SK-N-SH treated with all-trans-retinoic acid at 6 μM for 48 hours (cell line): Measurements from ENCODE around the gene P2RX2.

Source experiments
- ATAC-seq: fragments of 200-7000 bp; cut with Tn5 transposase; 3 replicates; pipeline ENCODE4 v1.9.1; 2020; ENCODE audit warnings: mild to moderate bottlenecking, moderate library complexity
- ARNTL ChIP-seq: fragments of 450-650 bp; formaldehyde crosslinking; IDR thresholded peaks from 2 replicates; pipeline ENCODE4 v1.5.0; 2020; ENCODE audit warnings: low read depth, mild to moderate bottlenecking, moderate library complexity, borderline replicate concordance
- BACH2 ChIP-seq: fragments of 250-450 bp; sonication (Bioruptor Pico); IDR thresholded peaks from 2 replicates; pipeline ENCODE4 v1.9.0; 2021; ENCODE audit warnings: mild to moderate bottlenecking, borderline replicate concordance
- CREB5 ChIP-seq: fragments of 250-450 bp; sonication (Bioruptor Pico); IDR thresholded peaks from 2 replicates; pipeline ENCODE4 v1.5.1; 2020; ENCODE audit warnings: low read depth, mild to moderate bottlenecking, moderate library complexity
- CSRNP3 ChIP-seq: fragments of 250-450 bp; sonication (Bioruptor Pico); IDR thresholded peaks from 2 replicates; pipeline ENCODE4 v1.5.1; 2021; ENCODE audit warnings: mild to moderate bottlenecking, moderate library complexity
- GLIS3 ChIP-seq: fragments of 250-450 bp; sonication (Bioruptor Pico); IDR thresholded peaks from 2 replicates; pipeline ENCODE4 v1.5.0; 2020; ENCODE audit warnings: mild to moderate bottlenecking, moderate library complexity
- OSR1 ChIP-seq: fragments of 250-450 bp; sonication (Bioruptor Pico); IDR thresholded peaks from 2 replicates; pipeline ENCODE4 v1.8.0; 2022; ENCODE audit warnings: moderate library complexity, mild to moderate bottlenecking, inconsistent platforms
- PATZ1 ChIP-seq: fragments of 250-450 bp; sonication (Bioruptor Pico); IDR thresholded peaks from 2 replicates; pipeline ENCODE4 v1.8.0; 2020; ENCODE audit warnings: mild to moderate bottlenecking, moderate library complexity, borderline replicate concordance
- POU6F1 ChIP-seq: fragments of 250-450 bp; sonication (Bioruptor Pico); IDR thresholded peaks from 2 replicates; pipeline ENCODE4 v1.8.0; 2021; ENCODE audit warnings: low read depth, mild to moderate bottlenecking, moderate library complexity, borderline replicate concordance
- PPARA ChIP-seq: fragments of 250-450 bp; sonication (Bioruptor Pico); IDR thresholded peaks from 2 replicates; pipeline ENCODE4 v1.5.0; 2020; ENCODE audit warnings: mild to moderate bottlenecking, borderline replicate concordance
- RARB ChIP-seq: fragments of 250-450 bp; sonication (Bioruptor Pico); IDR thresholded peaks from 2 replicates; pipeline ENCODE4 v1.8.0; 2021; ENCODE audit warnings: mild to moderate bottlenecking, moderate library complexity
- TOX ChIP-seq: fragments of 250-450 bp; sonication (Bioruptor Pico); IDR thresholded peaks from 2 replicates; pipeline ENCODE4 v1.8.0; 2021; ENCODE audit warnings: mild to moderate bottlenecking, moderate library complexity, borderline replicate concordance
- ZC3H10 ChIP-seq: fragments of 250-450 bp; sonication (Bioruptor Pico); IDR thresholded peaks from 2 replicates; pipeline ENCODE4 v1.5.1; 2021; ENCODE audit warnings: mild to moderate bottlenecking, moderate library complexity
- ZFP3 ChIP-seq: fragments of 250-450 bp; sonication (Bioruptor Pico); IDR thresholded peaks from 2 replicates; pipeline ENCODE4 v1.5.0; 2020; ENCODE audit warnings: mild to moderate bottlenecking, moderate library complexity
- ZFP30 ChIP-seq: fragments of 450-650 bp; formaldehyde crosslinking; IDR thresholded peaks from 2 replicates; pipeline ENCODE4 v1.5.0; 2022; ENCODE audit warnings: mild to moderate bottlenecking, moderate library complexity
- ZNF565 ChIP-seq: fragments of 450-650 bp; formaldehyde crosslinking; conservative IDR thresholded peaks from 2 replicates; pipeline ENCODE4 v1.5.0; 2020; ENCODE audit warnings: low read depth, mild to moderate bottlenecking, moderate library complexity
- ZNF70 ChIP-seq: fragments of 450-650 bp; formaldehyde crosslinking; IDR thresholded peaks from 2 replicates; pipeline ENCODE4 v1.5.0; 2020; ENCODE audit warnings: mild to moderate bottlenecking, moderate library complexity
- ZNF8 ChIP-seq: fragments of 450-650 bp; formaldehyde crosslinking; IDR thresholded peaks from 2 replicates; pipeline ENCODE4 v1.5.0; 2020; ENCODE audit warnings: mild to moderate bottlenecking, moderate library complexity

Gene P2RX2

GRCh38 chr12:132618683-132619043 lies at the start of gene P2RX2:
TSS of gene P2RX2 (plus strand) at chr12:132618776. CDS start at chr12:132618817, 41 bp downstream.
- ATAC-seq = no peak
- TF ChIP-seq TOX (CRISPR knock-in tag) (no peak), ZC3H10 (CRISPR knock-in tag) (no peak), GLIS3 (CRISPR knock-in tag) (no peak), ZFP3 (no peak), BACH2 (CRISPR knock-in tag) (no peak), POU6F1 (no peak), OSR1 (CRISPR knock-in tag) (no peak), ZNF70 (CRISPR knock-in tag) (no peak), CSRNP3 (no peak), ZFP30 (CRISPR knock-in tag) (no peak), ZNF565 (CRISPR knock-in tag) (no peak), ARNTL (no peak), RARB (CRISPR knock-in tag) (no peak)

- no peak for ATAC-seq
- TF ChIP-seq PATZ1 (no peak), PPARA (CRISPR knock-in tag) (no peak), ZNF8 (CRISPR knock-in tag) (no peak), OSR1 (CRISPR knock-in tag) (no peak), ZNF565 (CRISPR knock-in tag) (no peak), POU6F1 (no peak), CREB5 (CRISPR knock-in tag) (no peak), ZFP30 (CRISPR knock-in tag) (no peak)
These were observed 49.6 kb upstream of the P2RX2 start for GRCh38 chr12:132568826-132569480.

- TF ChIP-seq BACH2 (CRISPR knock-in tag) = no peak
- TF ChIP-seq CREB5 (CRISPR knock-in tag) = no peak
- TF ChIP-seq ARNTL = no peak
- no peak for TF ChIP-seq PATZ1
- TF ChIP-seq ZNF8 (CRISPR knock-in tag) = no peak
- ATAC-seq = no peak
These were observed 48.6 kb upstream of the P2RX2 start for GRCh38 chr12:132569856-132570480.
